Stimulated activated CD4-positive, alpha-beta T cell treated with anti-CD3 and anti-CD28 coated beads, TNF-alpha, amount 100 ng/mL, for 48 hours (primary cell): Measurements from ENCODE around the gene ZNF112.
A peak's percentile ranks its signal among the peaks of the same experiment; 100 is the strongest.
"Not testable (repeated sequence)": the region's sequence is repeated elsewhere in the genome, so short reads cannot be mapped to it uniquely, and the experiment has no call there.

Experiments
- DNase-seq, 3 donors: peaks; one replicate each; pipeline ENCODE4 v3.0.0-alpha.2; 2020; ENCODE audit warnings: low read depth in 3 of 3

Gene ZNF112

GRCh38 chr19:44356383-44357111, at the start of gene ZNF112:
Gene ZNF112 (minus strand): TSS chr19:44356680. CDS start chr19:44340539, 16,141 bp downstream.
- no peak for DNase-seq

GRCh38 chr19:44401139-44402115, 44.9 kb upstream of the ZNF112 start, which contains the start of gene ZNF285:
Gene ZNF285 (minus strand): TSS chr19:44401608. CDS start chr19:44397213, 4,395 bp downstream.
- DNase-seq: peak; percentile 32 to 77 (median 57)

- DNase-seq: not testable (repeated sequence)
Observed at GRCh38 chr19:44389268-44389667, 32.8 kb upstream of the ZNF112 start.

- no peak for DNase-seq
Observed at GRCh38 chr19:44374789-44375188, 18.3 kb upstream of the ZNF112 start.

- DNase-seq: no peak
Observed at GRCh38 chr19:44371815-44372480, 15.5 kb upstream of the ZNF112 start.

GRCh38 chr19:44367024-44367423, 10.5 kb upstream of the ZNF112 start:
- DNase-seq: no peak

- DNase-seq: no peak
Observed at GRCh38 chr19:44346556-44346955, 9.9 kb downstream of the ZNF112 start.

- DNase-seq: no peak
Observed at GRCh38 chr19:44345959-44346358, 10.5 kb downstream of the ZNF112 start.

GRCh38 chr19:44344255-44344654, 12.2 kb downstream of the ZNF112 start:
- DNase-seq: no peak

GRCh38 chr19:44341794-44342193, 14.7 kb downstream of the ZNF112 start:
- DNase-seq: no peak

GRCh38 chr19:44334639-44335038, 21.8 kb downstream of the ZNF112 start:
- not testable (repeated sequence) for DNase-seq

GRCh38 chr19:44332145-44332544, 24.3 kb downstream of the ZNF112 start:
- no peak for DNase-seq

- no peak for DNase-seq
Observed at GRCh38 chr19:44315883-44316282, 40.6 kb downstream of the ZNF112 start.

- DNase-seq: no peak
Observed at GRCh38 chr19:44313231-44313630, 43.2 kb downstream of the ZNF112 start.

GRCh38 chr19:44308011-44308410, 48.5 kb downstream of the ZNF112 start:
- DNase-seq: no peak

- DNase-seq: no peak
Observed at GRCh38 chr19:44306283-44306682, 50.2 kb downstream of the ZNF112 start.

- DNase-seq: no peak
Observed at GRCh38 chr19:44305457-44305856, 51.0 kb downstream of the ZNF112 start.

GRCh38 chr19:44304659-44305193, 51.8 kb downstream of the ZNF112 start, which contains the start of gene ZNF235:
Gene ZNF235 (minus strand): TSS chr19:44305025. CDS start chr19:44303404, 1,621 bp downstream.
- peak; percentile 60 to 76 (median 68) for DNase-seq

GRCh38 chr19:44303976-44304568, 52.4 kb downstream of the ZNF112 start:
- peak in 1 of 3 donors; percentile 1 for DNase-seq

- no peak for DNase-seq
Observed at GRCh38 chr19:44303320-44303719, 53.2 kb downstream of the ZNF112 start.

- DNase-seq: no peak
Observed at GRCh38 chr19:44284968-44285367, 71.5 kb downstream of the ZNF112 start.
